Right lobe of liver (tissue), 6 donors: ENCODE measurements around the gene JAK2. TPM values are rescaled to one million over a fixed set of nuclear protein-coding genes. Genes with fewer than 3 reads are reported as not detected.

ENCODE experiments used
- ATAC-seq, 4 donors: fragments of 200-7000 bp; cut with Tn5 transposase; one replicate each; pipeline ENCODE4 v1.9.1; 2020; ENCODE audit warnings: mild to moderate bottlenecking in 4 of 4, moderate library complexity in 4 of 4
- DNase-seq, 3 donors: peaks; one replicate each; pipeline ENCODE4 v3.0.0-alpha.2; 2020
- H3K27ac ChIP-seq, 3 donors: fragments of 200-600 bp; one replicate each; pipeline ENCODE4 v1.8.0; 2022
- H3K27me3 ChIP-seq, 2 donors: fragments of 200-600 bp; one replicate each; pipeline ENCODE4 v1.8.0; 2022
- H3K36me3 ChIP-seq, 4 donors: fragments of 200-600 bp; sonication (generic) in 1 of 4; one replicate each; pipeline versions ENCODE4 v1.5.1 to v1.8.0; 2017 to 2022; ENCODE audit warnings: control low read depth in 1 of 4
- H3K4me1 ChIP-seq, 4 donors: fragments of 200-600 bp; sonication (generic) in 1 of 4; one replicate each; pipeline versions ENCODE4 v1.5.1 to v1.8.0; 2017 to 2022; ENCODE audit warnings: control low read depth in 1 of 4
- H3K4me3 ChIP-seq, 3 donors: fragments of 200-600 bp; one replicate each; pipeline ENCODE4 v1.8.0; 2022
- H3K9me3 ChIP-seq, 4 donors: fragments of 200-600 bp; sonication (generic) in 1 of 4; one replicate each; pipeline versions ENCODE4 v1.5.1 to v1.8.0; 2017 to 2022; ENCODE audit warnings: control low read depth in 1 of 4
- CTCF ChIP-seq, 4 donors: fragments of 200-600 bp in 3 of 4; fragments of 450-650 bp in 1 of 4; IDR thresholded peaks; one replicate each; pipeline versions ENCODE4 v1.5.1 to v1.8.0; 2016 to 2022; ENCODE audit warnings: antibody characterized with exemption in 4 of 4, mild to moderate bottlenecking in 2 of 4
- POLR2A ChIP-seq: fragments of 450-650 bp; IDR thresholded peaks from one replicate; pipeline ENCODE4 v1.6.1; 2017; ENCODE audit warnings: antibody characterized with exemption, mild to moderate bottlenecking
- WGBS: methylation state at CpG from one replicate; pipeline ENCODE4 v1.1.6; 2018; ENCODE audit warnings: low coverage, low lambda C conversion rate; ENCODE audit not compliant: insufficient coverage; ENCODE audit errors: missing lambda C conversion rate; 5-methylcytosine and 5-hydroxymethylcytosine counted together
- intact Hi-C, 2 donors: fragments of 100-400 bp; cut with DNase I; formaldehyde crosslinking; loops; one replicate each; pipeline versions ENCODE4 v1.11.2 to v1.14.1; 2022
- total RNA-seq, 6 experiments: library from RNA; depleted of rRNA in 2 of 6; stranded (reverse); fragments of >200 nt in 2 of 6; fragmentation: NEBNext Ultra II Directional in 3 of 6; extraction: Animal tissue kit (Norgen Biotek cat#: 25700) in 3 of 6; gene quantifications; one replicate each; pipeline versions ENCODE4 v1.1.0 to v1.2.4, GENCODE V29; 2016 to 2023
- donor health status: DM: no; HTN: yes; CAD: no.
- donor health status: DM: no; HTN: no; CAD: no.
- donor health status: DM: no; HTN: no; CAD: no.
- donor health status: DM: no; HTN: yes; CAD: no.
- donor health status: DM: no; HTN: yes; CAD: no.

The JAK2 gene
- total RNA-seq, 6 experiments from 2014 or later = 3.6 to 6.5 (median 4.4) TPM

- TF ChIP-seq POLR2A (no peak), CTCF (IDR thresholded peaks at IDR 0.05) (no peak)
- H3K36me3 ChIP-seq = no peaks in the 10 kb centered on the region
- no peaks in the 10 kb centered on the region for H3K9me3 ChIP-seq
- no peak for ATAC-seq
- no peak overlapping the region for H3K27ac ChIP-seq
- no CpG with 5 or more reads among the region's 1 CpG for WGBS
- no peaks in the 10 kb centered on the region for H3K4me1 ChIP-seq
- DNase-seq = no peak
- no peaks in the 10 kb centered on the region for H3K27me3 ChIP-seq
- intact Hi-C loops = no loop called here
- H3K4me3 ChIP-seq = no peak overlapping the region
These were observed 161.2 kb downstream of the JAK2 start for GRCh38 chr9:5146241-5146640.

Other genes with a start within 250 kb of the JAK2 start
- gene AK3, start 244.1 kb upstream of the JAK2 start, total RNA-seq = 100 to 1,000 TPM in 3 of 6 experiments, 10 to 100 TPM in 3; 72.4 to 131 (median 99.5) TPM
- gene RCL1, start 192.3 kb upstream of the JAK2 start, total RNA-seq = 100 to 1,000 TPM in 1 of 6 experiments, 10 to 100 TPM in 5; 20.2 to 108 (median 63.4) TPM
- not detected for gene INSL6, start 200.4 kb downstream of the JAK2 start, total RNA-seq
- not detected for gene INSL4, start 246.1 kb downstream of the JAK2 start, total RNA-seq